Astrocyte of the spinal cord (primary cell): ENCODE results near the gene DNAI7.

ENCODE experiments used
- DNase-seq: peaks from one replicate; pipeline ENCODE4 v3.0.0; 2011; ENCODE audit warnings: low read depth, low spot score
- H3K4me3 ChIP-seq: 2 replicates; pipeline ENCODE4 v1.5.1; 2011; ENCODE audit warnings: low read depth, mild to moderate bottlenecking, low read length, moderate library complexity
- CTCF ChIP-seq: IDR thresholded peaks from 2 replicates; pipeline ENCODE4 v1.5.1; 2012; ENCODE audit warnings: low read depth, mild to moderate bottlenecking, low read length, inconsistent platforms
- in situ Hi-C: cut with HindIII; loops from 2 replicates; pipeline ENCODE4 v1.10.0; 2017; ENCODE audit warnings: low sequenced_read_pairs

The DNAI7 gene

DNA sequence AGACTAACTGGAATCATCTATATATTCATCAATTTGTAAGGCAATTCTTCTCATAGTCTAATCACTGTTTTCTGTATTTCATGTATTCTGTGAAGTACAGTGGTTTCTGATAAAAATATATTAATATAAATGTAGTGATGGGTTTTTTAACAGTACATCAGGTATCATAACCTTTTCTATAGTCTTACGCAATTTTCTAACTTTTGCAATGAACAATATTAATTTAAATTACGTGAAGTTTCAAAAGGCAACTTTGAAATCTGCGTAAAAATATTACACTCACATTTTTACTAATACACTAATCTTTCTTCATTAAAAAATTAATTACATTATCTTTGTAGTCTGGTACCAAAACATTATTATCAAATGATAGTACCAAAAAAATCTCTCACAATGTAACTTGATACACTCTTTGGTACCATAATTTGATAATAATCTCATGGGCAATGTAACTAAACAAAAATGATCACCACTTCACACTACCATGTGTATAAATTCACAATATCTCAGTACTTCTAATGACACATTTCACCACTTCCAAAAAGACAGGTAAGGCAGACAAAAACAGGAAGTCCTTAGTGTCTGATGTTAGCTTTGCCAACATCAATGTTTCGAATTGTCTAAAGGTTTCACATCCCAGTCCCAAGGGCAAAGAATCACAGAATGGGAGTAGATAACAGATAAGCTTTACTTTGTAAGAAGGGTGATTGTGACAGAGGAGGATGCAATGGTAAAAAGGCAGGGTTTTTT lies 8.7 kb downstream of the DNAI7 start:
- no peak for DNase-seq
- in situ Hi-C loops = no loop called here
- no peak overlapping the region for H3K4me3 ChIP-seq
- TF ChIP-seq CTCF = no peak

DNA sequence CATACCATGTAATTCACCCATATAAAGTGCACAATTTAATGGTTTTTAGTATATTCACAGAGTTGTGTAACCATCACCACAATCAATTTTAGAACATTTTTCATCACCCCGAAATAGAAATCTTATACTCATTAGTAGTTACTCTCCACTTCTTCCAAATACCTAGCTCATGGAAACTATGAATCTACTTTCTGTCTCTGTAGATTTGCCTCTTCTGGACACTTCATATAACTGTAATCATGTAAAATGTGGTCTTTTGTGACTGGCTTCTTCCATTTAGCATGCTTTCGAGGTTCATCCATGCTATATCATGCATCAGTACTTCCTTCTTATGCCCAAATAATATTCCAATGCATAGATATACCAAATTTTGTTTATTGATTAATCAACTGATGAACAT lies 10.8 kb downstream of the DNAI7 start:
- H3K4me3 ChIP-seq = no peak overlapping the region
- TF ChIP-seq CTCF = no peak
- in situ Hi-C loops = no loop called here
- no peak for DNase-seq

DNA sequence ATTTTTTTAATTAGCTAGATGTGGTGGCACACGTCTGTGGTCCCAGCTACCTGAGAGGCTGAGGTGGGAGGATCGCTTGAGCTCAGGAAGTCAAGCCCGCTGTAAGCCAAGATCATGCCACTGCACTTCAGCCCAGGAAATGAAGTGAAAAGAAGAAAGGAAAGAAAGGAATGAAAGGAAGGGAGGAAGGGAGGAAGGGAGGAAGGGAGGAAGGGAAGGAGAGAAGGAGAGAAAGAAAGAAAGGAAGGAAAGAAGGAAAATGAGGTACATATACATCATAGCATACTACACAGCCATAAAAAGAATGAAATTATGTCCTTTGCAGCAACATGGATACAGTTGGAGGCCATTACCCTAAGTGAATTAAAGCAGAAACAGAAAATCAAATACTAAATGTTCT lies 12.2 kb downstream of the DNAI7 start:
- TF ChIP-seq CTCF = no peak
- in situ Hi-C loops = no loop called here
- H3K4me3 ChIP-seq = no peak overlapping the region
- DNase-seq = no peak

DNA sequence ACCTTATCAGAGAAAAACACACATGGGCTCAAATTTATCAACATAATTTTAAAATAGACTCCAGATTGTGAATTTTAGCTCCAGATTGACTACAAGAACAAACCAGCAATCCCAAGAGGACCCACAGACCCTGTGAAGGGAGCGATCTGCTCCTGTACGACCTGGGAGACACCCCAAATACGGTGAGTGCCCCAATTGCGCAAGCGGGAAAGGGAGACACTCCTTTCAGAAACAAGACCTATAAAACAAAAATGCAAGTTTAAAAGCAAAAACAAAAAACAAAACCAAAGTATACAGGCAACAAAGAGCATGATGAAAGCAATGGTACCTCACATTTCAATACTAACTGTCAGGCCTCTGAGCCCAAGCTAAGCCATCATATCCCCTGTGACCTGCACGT lies 32.1 kb downstream of the DNAI7 start:
- no peak for DNase-seq
- no peak for TF ChIP-seq CTCF
- in situ Hi-C loops = no loop called here
- H3K4me3 ChIP-seq = no peak overlapping the region

- H3K4me3 ChIP-seq = no peak overlapping the region
- no peak for DNase-seq
- in situ Hi-C loops = no loop called here
- TF ChIP-seq CTCF = no peak
These were observed 38.9 kb downstream of the DNAI7 start for GRCh38 chr12:25156061-25156460.

- peak; percentile 67 for TF ChIP-seq CTCF
- in situ Hi-C loops = no loop called here
- no peak overlapping the region for H3K4me3 ChIP-seq
- DNase-seq = peak; percentile 64
These were observed 39.9 kb downstream of the DNAI7 start for GRCh38 chr12:25155022-25155576.

- in situ Hi-C loops = no loop called here
- no peak for DNase-seq
- no peak overlapping the region for H3K4me3 ChIP-seq
- TF ChIP-seq CTCF = no peak
These were observed 42.9 kb downstream of the DNAI7 start for GRCh38 chr12:25152055-25152454.
